ENCODE results near the gene CA12.
A peak's percentile ranks its signal among the peaks of the same experiment; 100 is the strongest.

CA12 gene

GRCh38 chr15:63335543-63336240, 46.0 kb downstream of the CA12 start:
- no peak for TF ChIP-seq CTCF (IDR thresholded peaks at IDR 0.05; ENCODE audit: low read depth, low read length)

GRCh38 chr15:63334821-63335220, 46.8 kb downstream of the CA12 start:
- no peak for TF ChIP-seq CTCF (IDR thresholded peaks at IDR 0.05; ENCODE audit: low read depth, low read length)
- no peak for DNase-seq (ENCODE audit: extremely low read depth, low read depth)

More at GRCh38 chr15:63335543-63336240, 46.0 kb downstream of the CA12 start:
- DNase-seq (ENCODE audit: extremely low read depth, low read depth) = no peak

GRCh38 chr15:63332367-63333124, 49.1 kb downstream of the CA12 start:
- peak; percentile 44 for DNase-seq (ENCODE audit: extremely low read depth, low read depth)
- no peak for TF ChIP-seq CTCF (IDR thresholded peaks at IDR 0.05; ENCODE audit: low read depth, low read length)

- TF ChIP-seq CTCF (IDR thresholded peaks at IDR 0.05; ENCODE audit: low read depth, low read length) = no peak
- DNase-seq (ENCODE audit: extremely low read depth, low read depth) = no peak
Measured at GRCh38 chr15:63331456-63331855, 50.2 kb downstream of the CA12 start.

- TF ChIP-seq CTCF (IDR thresholded peaks at IDR 0.05; ENCODE audit: low read depth, low read length) = no peak
- no peak for DNase-seq (ENCODE audit: extremely low read depth, low read depth)
Measured at GRCh38 chr15:63330926-63331325, 50.7 kb downstream of the CA12 start.

- TF ChIP-seq CTCF (IDR thresholded peaks at IDR 0.05; ENCODE audit: low read depth, low read length) = no peak
- DNase-seq (ENCODE audit: extremely low read depth, low read depth) = no peak
Measured at GRCh38 chr15:63329567-63330350, 51.9 kb downstream of the CA12 start.

Data from AG09319 (cell line).